ENCODE results near the gene NOCT.
"Not testable (repeated sequence)": the region's sequence is repeated elsewhere in the genome, so short reads cannot be mapped to it uniquely, and the experiment has no call there.

- not testable (repeated sequence) for TF ChIP-seq CTCF (IDR thresholded peaks at IDR 0.05; ENCODE audit: borderline replicate concordance, extremely low read depth, low read length, poor library complexity, severe bottlenecking); EZH2 (IDR thresholded peaks at IDR 0.05; ENCODE audit: borderline replicate concordance, low read depth, low read length, severe bottlenecking)
Measured at GRCh38 chr4:139059026-139059425, 43.4 kb downstream of the NOCT start.

Data from DND-41 (cell line).